ENCODE measurements around the gene GPN1.

DNA sequence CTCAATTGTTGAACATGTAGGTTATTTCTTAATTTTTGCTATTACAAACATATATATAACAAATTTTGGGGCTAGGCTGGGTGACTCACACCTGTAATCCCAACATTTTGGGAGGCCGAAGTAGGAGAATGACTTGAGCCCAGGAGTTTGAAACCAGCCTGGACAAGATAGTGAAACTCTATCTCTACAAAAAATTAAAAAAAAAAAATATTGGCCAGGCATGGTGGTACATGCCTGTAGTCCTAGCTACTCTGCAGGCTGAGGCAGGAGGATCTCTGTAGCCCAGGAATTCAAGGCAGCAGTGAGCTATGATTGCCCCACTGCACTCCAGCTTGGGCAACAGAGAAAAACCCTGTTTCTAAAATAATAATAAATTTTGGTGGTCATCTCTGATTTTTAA is 58.4 kb downstream of the GPN1 start:
- TF ChIP-seq, protein P1, sequence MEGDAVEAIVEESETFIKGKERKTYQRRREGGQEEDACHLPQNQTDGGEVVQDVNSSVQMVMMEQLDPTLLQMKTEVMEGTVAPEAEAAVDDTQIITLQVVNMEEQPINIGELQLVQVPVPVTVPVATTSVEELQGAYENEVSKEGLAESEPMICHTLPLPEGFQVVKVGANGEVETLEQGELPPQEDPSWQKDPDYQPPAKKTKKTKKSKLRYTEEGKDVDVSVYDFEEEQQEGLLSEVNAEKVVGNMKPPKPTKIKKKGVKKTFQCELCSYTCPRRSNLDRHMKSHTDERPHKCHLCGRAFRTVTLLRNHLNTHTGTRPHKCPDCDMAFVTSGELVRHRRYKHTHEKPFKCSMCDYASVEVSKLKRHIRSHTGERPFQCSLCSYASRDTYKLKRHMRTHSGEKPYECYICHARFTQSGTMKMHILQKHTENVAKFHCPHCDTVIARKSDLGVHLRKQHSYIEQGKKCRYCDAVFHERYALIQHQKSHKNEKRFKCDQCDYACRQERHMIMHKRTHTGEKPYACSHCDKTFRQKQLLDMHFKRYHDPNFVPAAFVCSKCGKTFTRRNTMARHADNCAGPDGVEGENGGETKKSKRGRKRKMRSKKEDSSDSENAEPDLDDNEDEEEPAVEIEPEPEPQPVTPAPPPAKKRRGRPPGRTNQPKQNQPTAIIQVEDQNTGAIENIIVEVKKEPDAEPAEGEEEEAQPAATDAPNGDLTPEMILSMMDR (conservative IDR thresholded peaks at IDR 0.05): no peak
- TF ChIP-seq ZFX (IDR thresholded peaks at IDR 0.05): no peak
